H9 (cell line): ENCODE data around the gene ALDH6A1. TPM values are rescaled to one million over a fixed set of nuclear protein-coding genes. Genes with fewer than 3 reads are reported as not detected.

Source experiments
- DNase-seq: peaks from one replicate; pipeline ENCODE4 v3.0.0-alpha.2; 2017
- H2AFZ ChIP-seq: one replicate; pipeline ENCODE4 v1.6.1; 2013; ENCODE audit warnings: mild to moderate bottlenecking, low read length, control low read depth, moderate library complexity
- H2AK5ac ChIP-seq: 2 replicates; pipeline ENCODE4 v1.6.1; 2013; ENCODE audit warnings: low read length, control low read depth, mixed read lengths; ENCODE audit not compliant: insufficient read length
- H2BK120ac ChIP-seq: one replicate; pipeline ENCODE4 v1.6.1; 2013; ENCODE audit warnings: low read depth, mild to moderate bottlenecking, low read length, control low read depth, inconsistent platforms; ENCODE audit not compliant: poor library complexity, severe bottlenecking
- H2BK12ac ChIP-seq: 2 replicates; pipeline ENCODE4 v1.6.1; 2013; ENCODE audit warnings: low read length, control low read depth, mixed read lengths, low read depth; ENCODE audit not compliant: insufficient read length
- H2BK15ac ChIP-seq: 2 replicates; pipeline ENCODE4 v1.6.1; 2013; ENCODE audit warnings: low read depth, low read length, control low read depth
- H2BK20ac ChIP-seq: one replicate; pipeline ENCODE4 v1.6.1; 2013; ENCODE audit warnings: low read depth, mild to moderate bottlenecking, low read length, control low read depth, inconsistent platforms; ENCODE audit not compliant: poor library complexity, severe bottlenecking
- H2BK5ac ChIP-seq: 2 replicates; pipeline ENCODE4 v1.6.1; 2013; ENCODE audit warnings: low read length, control low read depth, mixed read lengths; ENCODE audit not compliant: insufficient read length
- H3K14ac ChIP-seq: 2 replicates; pipeline ENCODE4 v1.6.1; 2013; ENCODE audit warnings: low read length, control low read depth; ENCODE audit not compliant: insufficient read depth
- H3K18ac ChIP-seq: 2 replicates; pipeline ENCODE4 v1.6.1; 2013; ENCODE audit warnings: low read depth, mild to moderate bottlenecking, mixed read lengths, low read length, control low read depth; ENCODE audit not compliant: insufficient read length
- H3K23ac ChIP-seq: 2 replicates; pipeline ENCODE4 v1.6.1; 2013; ENCODE audit warnings: low read length, control low read depth, mixed read lengths, low read depth; ENCODE audit not compliant: insufficient read length
- H3K23me2 ChIP-seq: 2 replicates; pipeline ENCODE4 v1.6.1; 2013; ENCODE audit warnings: low read depth, mild to moderate bottlenecking, mixed read lengths, low read length, control low read depth; ENCODE audit not compliant: insufficient read length, poor library complexity, severe bottlenecking
- H3K27ac ChIP-seq: 2 replicates; pipeline ENCODE4 v1.5.1; 2013; ENCODE audit warnings: low read length, control low read depth, mixed read lengths, low read depth; ENCODE audit not compliant: insufficient read length
- H3K27me3 ChIP-seq: 2 replicates; pipeline ENCODE4 v1.6.1; 2013; ENCODE audit warnings: low read length, control low read depth, inconsistent platforms; ENCODE audit not compliant: insufficient read depth
- H3K4ac ChIP-seq: 2 replicates; pipeline ENCODE4 v1.6.1; 2013; ENCODE audit warnings: low read depth, mild to moderate bottlenecking, control low read depth, inconsistent platforms, low read length, moderate library complexity
- H3K4me1 ChIP-seq: 2 replicates; pipeline ENCODE4 v1.6.1; 2013; ENCODE audit warnings: low read length, control low read depth, inconsistent platforms; ENCODE audit not compliant: insufficient read depth
- H3K4me2 ChIP-seq: 2 replicates; pipeline ENCODE4 v1.6.1; 2013; ENCODE audit warnings: low read length, control low read depth, mixed read lengths; ENCODE audit not compliant: insufficient read length, insufficient read depth
- H3K56ac ChIP-seq: 2 replicates; pipeline ENCODE4 v1.6.1; 2013; ENCODE audit warnings: low read depth, mild to moderate bottlenecking, mixed read lengths, low read length, control low read depth; ENCODE audit not compliant: insufficient read length
- H3K79me1 ChIP-seq: 2 replicates; pipeline ENCODE4 v1.6.1; 2013; ENCODE audit warnings: low read depth, mild to moderate bottlenecking, moderate library complexity, low read length, control low read depth, inconsistent platforms; ENCODE audit not compliant: insufficient read depth, poor library complexity, severe bottlenecking
- H3K79me2 ChIP-seq: 2 replicates; pipeline ENCODE4 v1.6.1; 2013; ENCODE audit warnings: low read length, control low read depth, inconsistent platforms; ENCODE audit not compliant: insufficient read depth
- H3K9ac ChIP-seq: 2 replicates; pipeline ENCODE4 v1.6.1; 2013; ENCODE audit warnings: low read length, control low read depth, mixed read lengths; ENCODE audit not compliant: insufficient read length; ENCODE audit errors: extremely low read depth
- H3K9me3 ChIP-seq: one replicate; pipeline ENCODE4 v1.6.1; 2013; ENCODE audit warnings: low read depth, low read length, inconsistent platforms; ENCODE audit not compliant: control insufficient read depth
- H3T11ph ChIP-seq: one replicate; pipeline ENCODE4 v1.6.1; 2013; ENCODE audit warnings: mild to moderate bottlenecking, low read length, control low read depth, inconsistent platforms
- H4K20me1 ChIP-seq: one replicate; pipeline ENCODE4 v1.6.1; 2013; ENCODE audit not compliant: control insufficient read depth, insufficient read length, insufficient read depth
- H4K5ac ChIP-seq: 2 replicates; pipeline ENCODE4 v1.6.1; 2013; ENCODE audit warnings: low read depth, mild to moderate bottlenecking, mixed read lengths, low read length, control low read depth; ENCODE audit not compliant: insufficient read length
- H4K8ac ChIP-seq: replicated peaks from 2 replicates; pipeline ENCODE4 v1.6.1; 2013; ENCODE audit warnings: low read length, control low read depth, mixed read lengths, low read depth; ENCODE audit not compliant: insufficient read length
- H4K91ac ChIP-seq: 2 replicates; pipeline ENCODE4 v1.6.1; 2013; ENCODE audit warnings: low read depth, mild to moderate bottlenecking, moderate library complexity, mixed read lengths, low read length, control low read depth; ENCODE audit not compliant: insufficient read length
- H3K27ac Mint-ChIP-seq, 3 experiments: 2 replicates in 2 of 3; 3 replicates in 1 of 3; pipeline ENCODE4 v1.8.0; 2020 to 2021; ENCODE audit warnings: mixed read lengths in 3 of 3, mild to moderate bottlenecking in 1 of 3, moderate library complexity in 1 of 3
- H3K27me3 Mint-ChIP-seq: 2 replicates; pipeline ENCODE4 v1.8.0; 2021; ENCODE audit warnings: low read depth, mild to moderate bottlenecking, moderate library complexity, mixed read lengths
- H3K36me3 Mint-ChIP-seq, 3 experiments: 2 replicates in 2 of 3; 3 replicates in 1 of 3; pipeline ENCODE4 v1.8.0; 2020 to 2021; ENCODE audit warnings: low read depth in 3 of 3, mixed read lengths in 3 of 3; ENCODE audit not compliant: insufficient read depth in 1 of 3
- H3K4me1 Mint-ChIP-seq, 2 experiments: 2 replicates each; pipeline ENCODE4 v1.8.0; 2020; ENCODE audit warnings: mixed read lengths in 2 of 2
- H3K4me3 Mint-ChIP-seq, 2 experiments: 2 replicates in 1 of 2; 3 replicates in 1 of 2; pipeline ENCODE4 v1.8.0; 2020 to 2021; ENCODE audit warnings: mild to moderate bottlenecking in 2 of 2, mixed read lengths in 2 of 2, moderate library complexity in 1 of 2
- H3K9me3 Mint-ChIP-seq, 2 experiments: 2 replicates in 1 of 2; 3 replicates in 1 of 2; pipeline ENCODE4 v1.8.0; 2020; ENCODE audit warnings: mild to moderate bottlenecking in 2 of 2, mixed read lengths in 2 of 2, moderate library complexity in 1 of 2
- CTCF ChIP-seq: fragments of 200-600 bp; sonication (generic); conservative IDR thresholded peaks from 3 replicates; pipeline ENCODE4 v1.8.0; 2021; ENCODE audit warnings: antibody characterized with exemption, mild to moderate bottlenecking
- WGBS: extraction: QIAGEN DNeasy Blood & Tissue Kit; methylation state at CpG from one replicate; pipeline ENCODE4 v1.1.7; 2013; ENCODE audit warnings: missing lambda C conversion rate, low lambda C conversion rate, mixed read lengths; ENCODE audit not compliant: insufficient read length; ENCODE audit errors: extremely low coverage; 5-methylcytosine and 5-hydroxymethylcytosine counted together
- total RNA-seq: library from RNA; stranded (reverse); gene quantifications from 2 replicates; pipeline ENCODE4 v1.2.1, GENCODE V29; 2021

Gene ALDH6A1
- total RNA-seq, 1 experiment from 2014 or later: 37.8 TPM

- Mint-ChIP-seq H3K9me3 (no peaks in the 10 kb centered on the region), H3K27ac (no peak overlapping the region), H3K4me1 (peaks cover 0 to 2% of the 10 kb centered on the region in 2 experiments; a peak in 1 of 4 replicates), H3K27me3 (no peaks in the 10 kb centered on the region; the same call in 1 of the 2 replicates), H3K36me3 (no peaks in the 10 kb centered on the region), H3K4me3 (no peak overlapping the region)
- no peak overlapping the region for H2BK5ac ChIP-seq
- no peaks in the 10 kb centered on the region for H4K20me1 ChIP-seq
- H3K4ac ChIP-seq: no peak overlapping the region
- H3K9me3 ChIP-seq: no peaks in the 10 kb centered on the region
- H3K14ac ChIP-seq: no peak overlapping the region
- H4K5ac ChIP-seq: no peak overlapping the region
- no peak overlapping the region for H2AK5ac ChIP-seq
- H2BK15ac ChIP-seq: no peak overlapping the region
- no peak overlapping the region for H3K9ac ChIP-seq
- H3K56ac ChIP-seq: no peak overlapping the region
- H3K23me2 ChIP-seq: no peaks in the 10 kb centered on the region
- no peak overlapping the region for H2BK120ac ChIP-seq
- H3K23ac ChIP-seq: no peak overlapping the region
- H4K8ac ChIP-seq: no peak overlapping the region
- H3T11ph ChIP-seq: no peak overlapping the region
- no peak for DNase-seq
- no peak overlapping the region for H2BK20ac ChIP-seq
- no CpG with 5 or more reads among the region's 2 CpGs for WGBS
- H2BK12ac ChIP-seq: no peak overlapping the region
- H3K79me1 ChIP-seq: no peaks in the 10 kb centered on the region
- H3K79me2 ChIP-seq: no peaks in the 10 kb centered on the region
- no peak overlapping the region for H4K91ac ChIP-seq
- H3K27ac ChIP-seq: no peak overlapping the region
- H3K4me2 ChIP-seq: no peak overlapping the region
- H2AFZ ChIP-seq: no peak overlapping the region
- TF ChIP-seq CTCF: no peak
- no peaks in the 10 kb centered on the region for H3K27me3 ChIP-seq
- no peak overlapping the region for H3K18ac ChIP-seq
- no peaks in the 10 kb centered on the region for H3K4me1 ChIP-seq
Observed at GRCh38 chr14:74042296-74042695, 42.0 kb downstream of the ALDH6A1 start.
